Activated naive CD8-positive, alpha-beta T cell treated with anti-CD3 and anti-CD28 coated beads, Interleukin-2, amount 50 U/mL, for 24 hours (primary cell): ENCODE data around the gene NAA60.

Experiments
- ATAC-seq: fragments of 150-1000 bp; cut with Tn5 transposase; one replicate; pipeline ENCODE4 v1.10.0; 2021
- DNase-seq: peaks from one replicate; pipeline ENCODE4 v3.0.0; 2021
- H3K27ac Mint-ChIP-seq: one replicate; pipeline ENCODE4 v1.8.0; 2021; ENCODE audit warnings: mild to moderate bottlenecking, mixed read lengths
- H3K27me3 Mint-ChIP-seq: one replicate; pipeline ENCODE4 v1.8.0; 2021; ENCODE audit warnings: mixed read lengths
- H3K36me3 Mint-ChIP-seq: one replicate; pipeline ENCODE4 v1.8.0; 2021; ENCODE audit warnings: low read depth, mixed read lengths
- H3K4me1 Mint-ChIP-seq: one replicate; pipeline ENCODE4 v1.8.0; 2021; ENCODE audit warnings: mixed read lengths
- H3K4me3 Mint-ChIP-seq: one replicate; pipeline ENCODE4 v1.8.0; 2021; ENCODE audit warnings: mild to moderate bottlenecking, moderate library complexity, mixed read lengths
- H3K9me3 Mint-ChIP-seq: one replicate; pipeline ENCODE4 v1.8.0; 2021; ENCODE audit warnings: mixed read lengths

The NAA60 gene

DNA sequence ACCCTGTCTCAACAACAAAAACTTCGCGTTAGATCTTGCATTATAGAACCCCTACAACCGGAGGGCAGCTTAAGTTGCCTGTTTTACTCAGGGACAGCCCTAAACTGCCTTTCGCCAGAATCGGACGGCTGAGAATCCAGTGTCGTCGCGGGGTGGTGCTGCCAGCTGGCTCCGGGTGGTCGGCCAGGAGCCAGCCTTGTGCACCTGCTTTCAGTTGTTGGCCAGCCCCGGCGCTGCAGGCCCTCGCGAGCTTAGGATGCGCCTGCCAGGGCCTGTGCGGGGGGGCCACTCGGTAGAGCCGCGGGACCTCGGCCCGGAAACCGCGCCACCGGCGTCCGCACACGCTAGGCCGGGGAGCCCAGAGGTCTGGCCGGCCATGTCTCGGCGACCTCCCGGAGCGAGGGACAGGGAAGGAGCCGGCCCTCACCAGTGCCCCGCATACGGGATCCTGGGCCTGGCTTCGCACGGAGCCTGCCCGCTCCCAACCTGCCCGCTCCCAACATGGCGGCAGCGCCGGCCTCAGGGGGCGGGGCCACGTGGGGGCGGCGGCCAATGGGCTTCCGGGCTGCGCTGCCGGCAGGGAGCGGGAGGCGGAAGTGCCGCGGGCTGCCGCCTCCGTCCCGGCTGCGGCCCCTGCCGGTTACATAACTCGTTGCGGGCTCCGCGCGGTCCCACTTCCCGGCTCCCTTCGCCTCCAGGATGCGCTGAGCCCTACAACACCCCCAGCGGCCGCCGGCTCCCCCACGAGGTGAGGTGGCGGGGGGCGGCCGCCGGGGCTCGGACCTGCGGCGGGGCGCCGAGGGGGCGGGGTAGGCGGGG, 14.2 kb downstream of the NAA60 start:
- Mint-ChIP-seq H3K4me1 (peaks cover 46% of the 10 kb centered on the region), H3K36me3 (peaks cover 9% of the 10 kb centered on the region), H3K4me3 (peak overlapping the region; percentile 83), H3K9me3 (no peaks in the 10 kb centered on the region), H3K27ac (peak overlapping the region; percentile 91), H3K27me3 (no peaks in the 10 kb centered on the region)
- DNase-seq = peak; percentile 90
- peak; percentile 86 for ATAC-seq

- Mint-ChIP-seq H3K4me3 (peak overlapping the region; percentile 85), H3K27ac (peak overlapping the region; percentile 81), H3K9me3 (no peaks in the 10 kb centered on the region), H3K27me3 (no peaks in the 10 kb centered on the region), H3K4me1 (peaks cover 48% of the 10 kb centered on the region), H3K36me3 (peaks cover 9% of the 10 kb centered on the region)
- DNase-seq (peak; percentile 16), ATAC-seq (no peak)
Observed at GRCh38 chr16:3458278-3458851, 14.9 kb downstream of the NAA60 start.

DNA sequence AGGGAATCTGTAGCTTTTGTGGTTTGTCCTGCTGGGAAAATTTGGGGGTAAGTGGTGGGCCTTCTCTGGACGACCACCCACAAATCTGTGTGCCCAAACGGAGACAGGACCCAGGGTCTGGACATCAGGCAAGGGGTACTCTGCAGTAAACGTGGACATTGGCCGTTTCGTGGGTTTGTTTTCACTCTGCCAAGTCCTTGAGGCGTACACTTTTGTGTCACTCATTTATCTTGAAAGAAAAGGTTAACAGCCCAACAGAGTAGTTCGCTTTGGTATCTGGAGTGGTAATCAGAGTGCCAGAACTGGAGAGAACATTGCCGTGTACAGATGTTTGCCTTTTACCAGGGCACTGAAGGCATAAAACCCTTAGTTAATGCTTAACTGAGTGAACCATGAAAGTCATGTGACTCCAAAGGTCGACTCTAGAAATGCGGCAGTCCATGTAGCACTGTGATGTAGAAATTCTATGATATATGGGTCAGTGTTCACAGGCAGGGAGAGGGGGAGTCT, 15.4 kb downstream of the NAA60 start:
- Mint-ChIP-seq H3K27me3 (no peaks in the 10 kb centered on the region), H3K4me3 (peak overlapping the region; percentile 85), H3K36me3 (peaks cover 9% of the 10 kb centered on the region), H3K4me1 (peaks cover 53% of the 10 kb centered on the region), H3K9me3 (no peaks in the 10 kb centered on the region), H3K27ac (peak overlapping the region; percentile 81)
- DNase-seq (no peak), ATAC-seq (peak; percentile 20)

DNA sequence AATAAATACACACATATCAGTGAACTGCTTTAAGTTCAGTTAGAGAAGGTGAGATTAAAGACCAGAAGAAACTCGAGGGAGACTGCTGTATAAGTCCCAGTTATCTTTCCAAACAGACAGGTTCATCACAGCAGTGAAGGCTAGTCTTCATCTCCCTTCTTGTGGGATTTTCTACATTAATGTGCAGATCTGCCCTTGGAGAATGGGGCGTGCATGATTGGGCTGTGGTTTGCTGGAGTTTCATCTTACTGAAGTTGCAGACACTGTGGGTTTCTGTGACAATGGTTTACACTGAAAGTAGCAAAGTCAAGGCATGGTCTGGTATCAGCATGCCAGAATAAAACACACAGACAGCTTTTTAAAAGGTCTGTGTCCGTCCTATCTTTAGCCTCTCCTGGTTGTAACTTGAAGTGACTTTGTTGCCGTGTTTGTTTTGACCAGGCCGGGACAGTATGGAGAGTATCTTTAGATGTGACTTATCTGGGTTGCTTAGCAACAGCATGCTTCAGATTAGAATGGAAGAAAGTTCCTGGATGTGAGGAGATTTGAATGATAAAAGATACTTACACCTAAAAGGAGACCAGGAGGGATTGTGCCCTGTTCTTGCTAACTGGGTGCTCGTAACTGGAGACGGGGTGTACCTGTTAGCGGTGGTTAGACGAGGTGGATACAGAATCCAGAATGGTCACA, 16.1 kb downstream of the NAA60 start:
- Mint-ChIP-seq H3K27me3 (no peaks in the 10 kb centered on the region), H3K9me3 (no peaks in the 10 kb centered on the region), H3K27ac (peak overlapping the region; percentile 81), H3K4me3 (peak overlapping the region; percentile 85), H3K4me1 (peaks cover 59% of the 10 kb centered on the region), H3K36me3 (peaks cover 9% of the 10 kb centered on the region)
- DNase-seq (peak; percentile 19), ATAC-seq (peak; percentile 22)

GRCh38 chr16:3460121-3460520, 16.6 kb downstream of the NAA60 start:
- Mint-ChIP-seq H3K36me3 (peaks cover 9% of the 10 kb centered on the region), H3K27me3 (no peaks in the 10 kb centered on the region), H3K4me1 (peaks cover 60% of the 10 kb centered on the region), H3K27ac (no peak overlapping the region), H3K4me3 (peak overlapping the region; percentile 85), H3K9me3 (no peaks in the 10 kb centered on the region)
- ATAC-seq = no peak
- DNase-seq = no peak

GRCh38 chr16:3460585-3460984, 17.1 kb downstream of the NAA60 start:
- no peaks in the 10 kb centered on the region for H3K27me3 Mint-ChIP-seq
- peaks cover 9% of the 10 kb centered on the region for H3K36me3 Mint-ChIP-seq
- H3K4me3 Mint-ChIP-seq = no peak overlapping the region
- no peak for ATAC-seq
- DNase-seq = no peak
- no peaks in the 10 kb centered on the region for H3K9me3 Mint-ChIP-seq
- peaks cover 65% of the 10 kb centered on the region for H3K4me1 Mint-ChIP-seq
- H3K27ac Mint-ChIP-seq = no peak overlapping the region

DNA sequence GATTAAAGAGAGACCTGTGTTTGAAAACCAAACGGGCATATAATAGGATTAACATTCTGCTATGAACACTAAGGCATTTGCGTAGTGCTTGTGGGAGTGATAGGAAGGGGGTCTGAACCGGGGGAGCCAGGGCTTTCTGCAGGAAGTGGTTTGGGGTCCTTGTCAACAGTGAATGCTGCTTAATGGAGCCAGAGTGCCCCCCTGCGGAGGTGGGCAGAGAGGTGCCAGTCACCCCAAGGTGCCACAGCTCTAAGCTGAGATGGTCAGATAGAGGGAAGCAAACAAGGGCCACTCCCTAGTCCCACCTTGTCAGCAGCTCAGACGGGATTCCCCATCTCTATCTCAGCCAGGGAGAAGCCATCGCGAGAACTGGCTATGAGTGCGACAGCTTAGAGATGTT, 17.7 kb downstream of the NAA60 start:
- H3K36me3 Mint-ChIP-seq = peaks cover 8% of the 10 kb centered on the region
- H3K4me3 Mint-ChIP-seq = peak overlapping the region; percentile 14
- H3K27me3 Mint-ChIP-seq = no peaks in the 10 kb centered on the region
- peaks cover 66% of the 10 kb centered on the region for H3K4me1 Mint-ChIP-seq
- DNase-seq = peak; percentile 62
- peak; percentile 14 for ATAC-seq
- no peaks in the 10 kb centered on the region for H3K9me3 Mint-ChIP-seq
- H3K27ac Mint-ChIP-seq = peak overlapping the region; percentile 60

- Mint-ChIP-seq H3K27ac (peak overlapping the region; percentile 60), H3K9me3 (no peaks in the 10 kb centered on the region), H3K36me3 (peaks cover 19% of the 10 kb centered on the region), H3K4me1 (peaks cover 67% of the 10 kb centered on the region), H3K4me3 (no peak overlapping the region), H3K27me3 (no peaks in the 10 kb centered on the region)
- ATAC-seq (no peak), DNase-seq (no peak)
Observed at GRCh38 chr16:3465301-3465700, 21.8 kb downstream of the NAA60 start.

GRCh38 chr16:3465911-3466584, 22.6 kb downstream of the NAA60 start:
- H3K27me3 Mint-ChIP-seq = no peaks in the 10 kb centered on the region
- peaks cover 19% of the 10 kb centered on the region for H3K36me3 Mint-ChIP-seq
- H3K27ac Mint-ChIP-seq = peak overlapping the region; percentile 60
- no peaks in the 10 kb centered on the region for H3K9me3 Mint-ChIP-seq
- H3K4me1 Mint-ChIP-seq = peaks cover 60% of the 10 kb centered on the region
- DNase-seq (no peak), ATAC-seq (no peak)
- no peak overlapping the region for H3K4me3 Mint-ChIP-seq

- no peak overlapping the region for H3K27ac Mint-ChIP-seq
- H3K27me3 Mint-ChIP-seq = no peaks in the 10 kb centered on the region
- H3K36me3 Mint-ChIP-seq = peaks cover 14% of the 10 kb centered on the region
- peaks cover 51% of the 10 kb centered on the region for H3K4me1 Mint-ChIP-seq
- no peak for DNase-seq
- H3K4me3 Mint-ChIP-seq = no peak overlapping the region
- H3K9me3 Mint-ChIP-seq = no peaks in the 10 kb centered on the region
- no peak for ATAC-seq
Observed at GRCh38 chr16:3467182-3467581, 23.7 kb downstream of the NAA60 start.

GRCh38 chr16:3467921-3468320, 24.4 kb downstream of the NAA60 start:
- DNase-seq (no peak), ATAC-seq (no peak)
- Mint-ChIP-seq H3K27ac (peak overlapping the region; percentile 44), H3K27me3 (no peaks in the 10 kb centered on the region), H3K4me1 (peaks cover 55% of the 10 kb centered on the region), H3K9me3 (peaks cover 4% of the 10 kb centered on the region), H3K36me3 (peaks cover 16% of the 10 kb centered on the region), H3K4me3 (no peak overlapping the region)

DNA sequence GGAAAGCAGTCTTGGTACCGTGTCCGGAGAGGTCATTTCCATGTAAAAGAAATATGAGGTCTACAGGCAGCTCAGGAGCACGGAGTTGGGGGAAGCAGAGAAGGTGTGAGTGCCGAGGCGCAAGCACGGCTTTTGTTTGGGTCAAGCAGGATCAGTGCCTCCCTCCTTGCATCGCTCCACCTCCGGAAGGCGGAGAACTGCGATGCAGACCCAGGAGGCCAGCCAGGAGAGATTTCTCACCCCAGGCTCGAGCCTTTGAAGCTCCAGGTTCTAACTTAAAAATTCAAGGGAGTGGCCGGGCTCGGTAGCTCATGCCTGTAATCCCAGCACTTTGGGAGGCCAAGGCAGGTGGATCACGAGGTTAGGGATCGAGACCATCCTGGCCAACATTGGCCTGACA, 25.0 kb downstream of the NAA60 start:
- H3K27me3 Mint-ChIP-seq = no peaks in the 10 kb centered on the region
- ATAC-seq = no peak
- peaks cover 5% of the 10 kb centered on the region for H3K9me3 Mint-ChIP-seq
- H3K36me3 Mint-ChIP-seq = peaks cover 22% of the 10 kb centered on the region
- DNase-seq = no peak
- no peak overlapping the region for H3K27ac Mint-ChIP-seq
- peaks cover 57% of the 10 kb centered on the region for H3K4me1 Mint-ChIP-seq
- no peak overlapping the region for H3K4me3 Mint-ChIP-seq

DNA sequence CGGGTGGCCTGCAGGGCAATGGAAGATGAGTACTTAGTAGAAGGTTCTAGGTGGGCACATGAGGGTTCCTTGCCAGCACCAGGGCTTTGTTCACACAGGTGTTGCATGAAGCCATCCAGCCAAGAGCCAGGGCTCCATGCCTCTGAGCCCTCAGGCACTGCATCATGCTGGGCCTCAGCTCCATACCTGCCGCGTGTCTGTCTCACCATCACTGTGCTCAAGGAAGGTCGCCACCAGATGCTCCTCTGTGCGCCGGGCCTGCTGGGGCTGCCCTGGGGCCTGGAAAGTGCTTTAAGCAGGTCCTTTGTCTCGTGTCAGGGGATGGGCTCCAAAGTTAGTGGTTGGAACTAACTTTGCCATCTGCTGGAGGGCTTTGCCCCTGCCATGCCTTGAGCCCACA, 26.3 kb downstream of the NAA60 start:
- no peak overlapping the region for H3K4me3 Mint-ChIP-seq

GRCh38 chr16:3470723-3471122, 27.2 kb downstream of the NAA60 start:
- Mint-ChIP-seq H3K36me3 (peaks cover 22% of the 10 kb centered on the region), H3K4me3 (no peak overlapping the region), H3K27me3 (no peaks in the 10 kb centered on the region), H3K27ac (no peak overlapping the region), H3K4me1 (peaks cover 41% of the 10 kb centered on the region), H3K9me3 (peaks cover 5% of the 10 kb centered on the region)
- no peak for ATAC-seq
- no peak for DNase-seq

More for the DNA sequence above, 26.3 kb downstream of the NAA60 start:
- Mint-ChIP-seq H3K36me3 (peaks cover 22% of the 10 kb centered on the region), H3K27me3 (no peaks in the 10 kb centered on the region), H3K4me1 (peaks cover 47% of the 10 kb centered on the region), H3K27ac (no peak overlapping the region), H3K9me3 (peaks cover 5% of the 10 kb centered on the region)
- DNase-seq = no peak
- ATAC-seq = no peak
